ENCODE data around the gene ANKRD11.
A peak's percentile ranks its signal among the peaks of the same experiment; 100 is the strongest.

Gene ANKRD11

GRCh38 chr16:89297156-89297874 lies 193.0 kb downstream of the ANKRD11 start:
- DNase-seq (ENCODE audit: low read depth): no peak

- DNase-seq (ENCODE audit: low read depth): no peak
Measured at GRCh38 chr16:89295915-89296314, 194.4 kb downstream of the ANKRD11 start.

- DNase-seq (ENCODE audit: low read depth): no peak
Measured at GRCh38 chr16:89295071-89295900, 195.1 kb downstream of the ANKRD11 start.

- no peak for DNase-seq (ENCODE audit: low read depth)
Measured at GRCh38 chr16:89294486-89294885, 195.9 kb downstream of the ANKRD11 start.

DNA sequence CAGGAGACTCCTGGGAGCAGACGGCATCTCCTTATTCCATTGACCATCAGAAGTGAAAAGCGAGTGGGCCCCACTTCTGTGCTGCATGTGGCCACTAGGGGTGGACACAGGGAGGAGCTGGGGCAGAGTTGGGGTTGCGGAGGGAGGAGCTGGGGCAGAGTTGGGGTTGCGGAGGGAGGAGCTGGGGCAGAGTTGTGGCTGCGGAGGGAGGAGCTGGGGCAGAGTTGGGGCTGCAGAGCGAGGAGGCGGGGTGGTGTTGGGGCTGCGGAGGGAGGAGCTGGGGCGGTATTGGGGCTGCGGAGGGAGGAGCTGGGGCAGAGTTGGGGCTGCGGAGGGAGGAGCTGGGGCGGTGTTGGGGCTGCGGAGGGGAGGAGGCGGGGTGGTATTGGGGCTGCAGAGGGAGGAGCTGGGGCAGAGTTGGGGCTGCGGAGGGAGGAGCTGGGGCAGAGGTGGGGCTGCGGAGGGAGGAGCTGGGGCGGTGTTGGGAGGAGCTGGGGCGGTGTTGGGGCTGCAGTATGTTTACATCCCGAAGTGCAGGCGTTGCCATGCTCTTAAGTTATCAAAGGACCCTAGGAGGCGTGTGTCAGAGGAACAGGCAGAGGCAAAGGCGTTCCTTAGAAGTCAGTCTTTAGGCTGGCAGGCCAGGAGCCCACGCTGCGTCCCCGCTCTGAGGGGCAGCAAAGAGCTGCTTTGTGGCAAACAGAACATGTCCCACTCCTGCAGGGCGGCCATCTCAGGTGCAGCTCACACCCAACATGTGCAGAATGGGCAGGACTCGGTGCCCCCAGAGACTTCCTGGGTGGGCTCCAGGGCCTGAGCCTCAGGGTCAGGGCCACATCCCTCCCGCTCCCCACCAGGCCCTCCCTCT lies 196.9 kb downstream of the ANKRD11 start:
- DNase-seq (ENCODE audit: low read depth): no peak

- DNase-seq (ENCODE audit: low read depth): no peak
Measured at GRCh38 chr16:89292443-89293078, 197.8 kb downstream of the ANKRD11 start.

- no peak for DNase-seq (ENCODE audit: low read depth)
Measured at GRCh38 chr16:89291776-89292175, 198.6 kb downstream of the ANKRD11 start.

GRCh38 chr16:89291363-89291762 lies 199.0 kb downstream of the ANKRD11 start:
- DNase-seq (ENCODE audit: low read depth): no peak

GRCh38 chr16:89290887-89291286 lies 199.5 kb downstream of the ANKRD11 start:
- DNase-seq (ENCODE audit: low read depth): no peak

DNA sequence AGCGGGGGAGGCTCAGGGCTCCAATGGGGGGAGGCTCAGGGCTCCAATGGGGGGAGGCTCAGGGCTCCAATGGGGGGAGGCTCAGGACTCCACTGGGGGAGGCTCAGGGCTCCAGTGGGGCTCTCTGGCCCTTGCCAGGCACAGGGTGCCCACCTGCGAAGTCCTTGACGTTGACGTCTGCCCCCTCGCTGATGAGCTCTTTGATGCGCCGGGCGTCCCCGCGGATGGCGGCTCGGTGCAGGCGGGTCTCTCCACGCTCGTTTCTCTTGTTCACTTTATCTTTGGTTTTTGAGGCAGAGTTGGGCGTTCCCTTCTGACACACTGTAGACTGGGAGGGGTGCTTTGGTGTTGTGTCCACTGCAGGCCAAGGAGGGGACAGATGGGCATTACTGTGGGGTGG lies 199.9 kb downstream of the ANKRD11 start:
- no peak for DNase-seq (ENCODE audit: low read depth)

GRCh38 chr16:89289428-89290395 lies 200.6 kb downstream of the ANKRD11 start:
- DNase-seq (ENCODE audit: low read depth): peak; percentile 43

GRCh38 chr16:89288966-89289365 lies 201.4 kb downstream of the ANKRD11 start:
- no peak for DNase-seq (ENCODE audit: low read depth)

GRCh38 chr16:89288577-89288844 lies 201.8 kb downstream of the ANKRD11 start:
- no peak for DNase-seq (ENCODE audit: low read depth)

- DNase-seq (ENCODE audit: low read depth): no peak
Measured at GRCh38 chr16:89287777-89288576, 202.4 kb downstream of the ANKRD11 start.

DNA sequence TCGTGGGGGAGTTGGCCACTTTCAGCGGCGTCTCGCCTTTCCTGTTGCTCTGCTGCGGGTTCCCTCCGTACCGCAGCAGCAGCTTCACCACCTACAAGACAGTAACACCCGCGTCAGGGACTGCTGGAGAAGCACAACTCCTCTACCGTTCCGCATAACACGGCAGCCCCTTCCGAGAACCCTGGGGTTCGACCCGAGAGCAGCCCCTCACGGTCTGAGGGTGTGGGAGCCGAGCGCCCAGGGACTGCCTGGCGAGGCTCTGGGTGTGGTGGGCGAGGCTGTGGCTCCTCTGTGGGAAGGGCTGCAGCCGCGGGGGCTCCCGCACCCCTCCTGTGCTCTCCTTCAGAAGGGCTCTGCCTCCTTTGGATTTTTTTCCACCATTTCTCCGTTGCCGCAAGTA lies 204.3 kb downstream of the ANKRD11 start:
- no peak for DNase-seq (ENCODE audit: low read depth)

DNA sequence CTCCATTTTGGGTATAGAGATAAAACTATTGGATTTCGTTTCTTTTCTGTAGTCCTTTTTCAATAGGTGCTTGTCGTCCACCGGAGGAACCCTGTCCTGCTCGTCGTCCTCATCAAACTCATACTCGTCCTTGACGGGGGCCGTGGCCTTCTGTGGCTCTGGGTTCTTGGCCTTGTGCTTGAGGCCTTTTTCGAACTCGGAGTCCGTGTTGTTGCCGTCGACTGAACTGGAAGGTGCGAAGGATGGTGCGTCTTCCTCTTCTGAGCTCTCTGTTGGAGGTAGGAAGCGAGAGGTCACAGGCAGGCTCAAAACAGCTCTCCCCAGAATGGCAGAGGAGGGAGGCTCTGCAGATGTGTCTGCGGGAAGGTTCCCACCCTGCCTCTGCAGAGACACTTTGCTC lies 205.0 kb downstream of the ANKRD11 start:
- DNase-seq (ENCODE audit: low read depth): no peak

- DNase-seq (ENCODE audit: low read depth): no peak
Measured at GRCh38 chr16:89283449-89283848, 206.9 kb downstream of the ANKRD11 start.

DNA sequence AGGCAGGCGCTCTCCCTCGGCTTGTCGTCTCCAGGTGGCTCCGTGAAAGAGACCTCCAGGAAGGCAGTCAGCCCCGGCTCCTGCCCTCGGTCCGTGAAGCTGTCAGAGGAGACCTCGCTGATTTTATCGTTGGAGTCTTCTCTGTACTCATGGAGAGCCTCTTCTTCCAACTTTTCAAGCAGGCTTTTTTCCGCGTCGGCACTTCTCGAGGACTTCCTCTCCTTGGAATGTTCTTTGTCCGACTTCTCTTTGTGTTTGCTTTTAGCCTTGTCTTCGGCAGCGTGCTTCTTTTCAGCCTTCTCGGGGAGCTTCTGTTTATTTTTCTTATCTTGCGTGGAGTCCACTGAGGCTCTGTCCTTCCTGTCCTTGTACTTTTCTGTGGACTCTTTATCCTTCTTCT lies 207.8 kb downstream of the ANKRD11 start:
- DNase-seq (ENCODE audit: low read depth): no peak

DNA sequence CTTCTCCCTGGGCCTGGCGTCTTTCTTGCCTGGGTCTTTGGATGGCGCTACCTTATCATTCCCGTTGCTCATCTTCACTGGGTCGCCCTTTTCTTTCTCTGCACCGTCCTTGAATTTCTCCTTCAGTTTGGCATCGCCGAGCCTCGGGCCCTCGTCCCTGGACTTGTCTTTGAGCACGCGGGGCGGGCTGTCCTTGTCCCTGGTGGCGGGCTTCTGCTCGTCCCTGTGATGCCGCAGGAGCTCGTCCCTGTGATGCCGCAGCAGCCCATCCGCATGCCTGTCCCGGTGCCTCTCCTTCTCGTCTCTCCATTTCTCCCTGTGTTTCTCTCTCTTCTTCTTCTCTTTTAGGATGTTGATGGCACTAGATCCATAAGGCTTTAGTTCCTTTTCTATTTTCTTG lies 208.5 kb downstream of the ANKRD11 start:
- DNase-seq (ENCODE audit: low read depth): no peak

DNA sequence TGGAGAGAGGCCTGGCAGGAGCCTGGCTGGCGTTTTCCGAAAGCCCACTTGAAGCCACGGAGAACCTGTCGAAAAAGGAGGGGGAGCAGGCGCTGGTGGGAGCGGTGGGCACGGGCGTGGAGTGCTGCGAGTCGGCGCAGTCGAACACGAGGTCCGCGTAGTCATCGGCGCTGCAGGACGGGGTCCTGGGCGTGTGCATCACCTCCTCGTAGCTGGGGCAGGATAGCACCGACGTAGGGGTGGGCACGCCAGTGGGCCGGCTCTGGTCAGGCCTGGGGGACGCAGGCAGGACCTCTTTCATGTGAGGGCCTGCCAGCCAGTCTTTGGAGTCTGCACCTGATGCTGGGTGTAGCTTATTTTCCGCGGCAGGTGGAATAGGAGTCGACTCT lies 209.2 kb downstream of the ANKRD11 start:
- no peak for DNase-seq (ENCODE audit: low read depth)
